GM12873 (cell line): ENCODE data around the gene OR10A4.

Experiments
- TF ChIP-seq, protein P1 (sequence below): IDR thresholded peaks from 2 replicates; pipeline ENCODE4 v1.5.1; 2012; ENCODE audit warnings: low read depth, mild to moderate bottlenecking, moderate library complexity, low read length, control low read depth; ENCODE audit not compliant: insufficient read depth; ENCODE audit errors: missing control alignments

Gene OR10A4

DNA sequence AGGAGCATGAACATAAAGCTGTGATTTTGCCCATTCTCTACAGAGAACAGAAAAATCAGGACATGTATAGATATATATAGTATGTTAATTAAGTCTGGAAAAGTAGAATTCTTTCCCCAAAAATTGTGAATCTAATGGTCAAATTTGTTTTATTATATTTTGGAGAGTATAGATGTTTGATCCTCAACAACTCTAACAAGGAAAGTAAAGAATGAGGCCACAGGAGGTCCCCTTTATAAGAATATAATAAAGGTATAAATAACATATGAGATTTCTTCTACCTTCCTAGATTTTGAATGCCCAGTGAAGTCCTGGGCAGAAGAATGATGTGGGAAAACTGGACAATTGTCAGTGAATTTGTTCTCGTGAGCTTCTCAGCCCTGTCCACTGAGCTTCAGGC is at the start of gene OR10A4:
TSS of gene OR10A4 (plus strand) at position 301 of the 400 bp plus-strand sequence. CDS start at position 324, 23 bp downstream.
- TF ChIP-seq, protein P1, sequence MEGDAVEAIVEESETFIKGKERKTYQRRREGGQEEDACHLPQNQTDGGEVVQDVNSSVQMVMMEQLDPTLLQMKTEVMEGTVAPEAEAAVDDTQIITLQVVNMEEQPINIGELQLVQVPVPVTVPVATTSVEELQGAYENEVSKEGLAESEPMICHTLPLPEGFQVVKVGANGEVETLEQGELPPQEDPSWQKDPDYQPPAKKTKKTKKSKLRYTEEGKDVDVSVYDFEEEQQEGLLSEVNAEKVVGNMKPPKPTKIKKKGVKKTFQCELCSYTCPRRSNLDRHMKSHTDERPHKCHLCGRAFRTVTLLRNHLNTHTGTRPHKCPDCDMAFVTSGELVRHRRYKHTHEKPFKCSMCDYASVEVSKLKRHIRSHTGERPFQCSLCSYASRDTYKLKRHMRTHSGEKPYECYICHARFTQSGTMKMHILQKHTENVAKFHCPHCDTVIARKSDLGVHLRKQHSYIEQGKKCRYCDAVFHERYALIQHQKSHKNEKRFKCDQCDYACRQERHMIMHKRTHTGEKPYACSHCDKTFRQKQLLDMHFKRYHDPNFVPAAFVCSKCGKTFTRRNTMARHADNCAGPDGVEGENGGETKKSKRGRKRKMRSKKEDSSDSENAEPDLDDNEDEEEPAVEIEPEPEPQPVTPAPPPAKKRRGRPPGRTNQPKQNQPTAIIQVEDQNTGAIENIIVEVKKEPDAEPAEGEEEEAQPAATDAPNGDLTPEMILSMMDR: no peak

DNA sequence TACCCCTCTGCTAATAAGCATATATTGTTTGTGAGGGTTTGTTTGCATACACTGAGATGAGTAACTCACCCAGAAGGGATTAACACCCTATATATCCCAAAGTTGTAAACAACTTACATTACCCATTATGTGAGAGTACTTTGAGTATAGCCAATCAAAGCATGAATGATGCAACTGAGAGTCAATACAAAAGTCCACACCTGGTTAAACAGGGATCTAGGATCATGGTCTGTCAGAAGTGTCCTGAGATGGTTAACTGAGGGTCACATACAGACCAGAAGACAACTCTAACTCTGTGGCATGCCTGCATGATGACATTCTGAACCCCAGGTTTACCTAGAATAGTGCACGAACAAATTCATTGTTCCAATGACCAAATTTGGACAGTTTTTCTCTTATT is 48.3 kb upstream of the OR10A4 start:
- TF ChIP-seq, protein P1: no peak

- TF ChIP-seq, protein P1: no peak
These were observed 43.1 kb upstream of the OR10A4 start for GRCh38 chr11:6833356-6833755.

- TF ChIP-seq, protein P1: no peak
These were observed 42.4 kb upstream of the OR10A4 start for GRCh38 chr11:6834021-6834420.

DNA sequence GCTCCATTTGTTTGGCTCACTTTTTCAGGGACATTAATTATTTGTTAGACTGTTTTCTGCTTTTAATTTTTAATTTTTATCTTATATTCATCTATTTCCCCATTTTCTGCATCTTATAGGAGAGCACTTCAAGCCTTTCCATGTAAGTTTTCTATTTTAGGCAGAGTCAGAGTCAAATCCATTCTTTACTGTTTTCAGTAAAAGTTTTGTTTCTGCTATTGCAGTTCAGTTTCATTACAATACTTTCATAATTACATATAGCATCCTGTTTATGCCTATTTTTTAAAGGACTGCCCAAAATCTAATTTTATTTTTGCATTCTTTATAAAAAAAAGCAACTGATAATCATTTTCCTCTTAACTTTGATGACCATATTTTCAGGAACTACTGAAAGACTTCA is 34.7 kb upstream of the OR10A4 start:
- TF ChIP-seq, protein P1: no peak

- TF ChIP-seq, protein P1: no peak
These were observed 32.8 kb upstream of the OR10A4 start for GRCh38 chr11:6843670-6844069.

GRCh38 chr11:6844356-6844755 is 32.1 kb upstream of the OR10A4 start:
- TF ChIP-seq, protein P1: no peak
